ENCODE data around the gene C1QTNF9. TPM values are rescaled to one million over a fixed set of nuclear protein-coding genes. Genes with fewer than 3 reads are reported as not detected.
A peak's percentile ranks its signal among the peaks of the same experiment; 100 is the strongest.

C1QTNF9 gene
- total RNA-seq, 1 donor from 2014 or later, result not detected

DNA sequence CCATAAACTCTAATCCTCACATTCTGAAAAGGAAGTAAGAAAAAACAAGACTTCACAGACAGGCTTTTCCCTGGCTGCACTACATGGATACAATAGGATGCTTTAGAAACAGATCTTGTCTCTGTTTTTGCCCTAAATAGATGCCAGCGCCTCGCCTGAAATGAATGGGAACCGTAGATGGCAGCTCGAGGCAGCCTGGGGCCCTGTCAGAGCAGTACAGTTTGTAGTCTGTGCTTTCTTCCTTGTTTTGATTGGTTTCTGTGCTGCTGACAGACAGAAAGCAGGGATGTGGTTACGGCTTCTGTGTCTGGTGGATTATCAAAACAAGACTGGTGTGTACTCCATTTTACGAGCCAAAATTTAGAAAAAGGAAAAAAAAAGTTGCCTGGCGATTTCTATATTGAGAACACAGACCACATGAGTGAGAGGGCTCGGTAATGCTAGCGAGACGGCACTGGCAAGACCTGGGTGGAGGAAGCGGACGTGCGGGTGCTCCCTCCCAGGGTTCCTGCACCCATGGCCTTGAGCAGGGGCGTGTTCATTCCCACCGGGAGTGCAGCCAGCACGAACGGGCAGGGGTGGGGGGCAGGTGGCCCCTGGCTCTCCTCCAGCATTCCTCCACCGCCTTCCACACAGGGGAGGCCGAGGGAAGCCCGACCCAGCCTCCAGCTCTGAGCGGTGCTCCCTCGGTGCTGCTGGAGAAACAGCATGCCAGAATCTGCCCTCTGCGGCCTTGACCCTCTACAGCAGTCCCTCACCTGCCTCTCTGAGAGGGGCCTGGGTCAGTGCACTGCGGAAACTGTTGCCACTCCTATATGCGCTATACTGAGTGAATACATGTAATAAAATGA is 37.6 kb upstream of the C1QTNF9 start:
- H3K9me3 Mint-ChIP-seq (ENCODE audit: unreplicated experiment), result peaks cover 7% of the 10 kb centered on the region
- no peak for DNase-seq
- no peaks in the 10 kb centered on the region for H3K36me3 Mint-ChIP-seq (ENCODE audit: unreplicated experiment)
- H3K27me3 Mint-ChIP-seq (ENCODE audit: unreplicated experiment), result peaks cover 10% of the 10 kb centered on the region
- H3K27ac Mint-ChIP-seq (ENCODE audit: unreplicated experiment), result no peak overlapping the region
- peaks cover 30% of the 10 kb centered on the region for H3K4me1 Mint-ChIP-seq (ENCODE audit: low read depth, unreplicated experiment)
- TF ChIP-seq, protein P1, sequence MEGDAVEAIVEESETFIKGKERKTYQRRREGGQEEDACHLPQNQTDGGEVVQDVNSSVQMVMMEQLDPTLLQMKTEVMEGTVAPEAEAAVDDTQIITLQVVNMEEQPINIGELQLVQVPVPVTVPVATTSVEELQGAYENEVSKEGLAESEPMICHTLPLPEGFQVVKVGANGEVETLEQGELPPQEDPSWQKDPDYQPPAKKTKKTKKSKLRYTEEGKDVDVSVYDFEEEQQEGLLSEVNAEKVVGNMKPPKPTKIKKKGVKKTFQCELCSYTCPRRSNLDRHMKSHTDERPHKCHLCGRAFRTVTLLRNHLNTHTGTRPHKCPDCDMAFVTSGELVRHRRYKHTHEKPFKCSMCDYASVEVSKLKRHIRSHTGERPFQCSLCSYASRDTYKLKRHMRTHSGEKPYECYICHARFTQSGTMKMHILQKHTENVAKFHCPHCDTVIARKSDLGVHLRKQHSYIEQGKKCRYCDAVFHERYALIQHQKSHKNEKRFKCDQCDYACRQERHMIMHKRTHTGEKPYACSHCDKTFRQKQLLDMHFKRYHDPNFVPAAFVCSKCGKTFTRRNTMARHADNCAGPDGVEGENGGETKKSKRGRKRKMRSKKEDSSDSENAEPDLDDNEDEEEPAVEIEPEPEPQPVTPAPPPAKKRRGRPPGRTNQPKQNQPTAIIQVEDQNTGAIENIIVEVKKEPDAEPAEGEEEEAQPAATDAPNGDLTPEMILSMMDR (IDR thresholded peaks at IDR 0.05; ENCODE audit: partially characterized antibody, unreplicated experiment), result no peak
- H3K4me3 Mint-ChIP-seq (ENCODE audit: unreplicated experiment), result no peak overlapping the region

DNA sequence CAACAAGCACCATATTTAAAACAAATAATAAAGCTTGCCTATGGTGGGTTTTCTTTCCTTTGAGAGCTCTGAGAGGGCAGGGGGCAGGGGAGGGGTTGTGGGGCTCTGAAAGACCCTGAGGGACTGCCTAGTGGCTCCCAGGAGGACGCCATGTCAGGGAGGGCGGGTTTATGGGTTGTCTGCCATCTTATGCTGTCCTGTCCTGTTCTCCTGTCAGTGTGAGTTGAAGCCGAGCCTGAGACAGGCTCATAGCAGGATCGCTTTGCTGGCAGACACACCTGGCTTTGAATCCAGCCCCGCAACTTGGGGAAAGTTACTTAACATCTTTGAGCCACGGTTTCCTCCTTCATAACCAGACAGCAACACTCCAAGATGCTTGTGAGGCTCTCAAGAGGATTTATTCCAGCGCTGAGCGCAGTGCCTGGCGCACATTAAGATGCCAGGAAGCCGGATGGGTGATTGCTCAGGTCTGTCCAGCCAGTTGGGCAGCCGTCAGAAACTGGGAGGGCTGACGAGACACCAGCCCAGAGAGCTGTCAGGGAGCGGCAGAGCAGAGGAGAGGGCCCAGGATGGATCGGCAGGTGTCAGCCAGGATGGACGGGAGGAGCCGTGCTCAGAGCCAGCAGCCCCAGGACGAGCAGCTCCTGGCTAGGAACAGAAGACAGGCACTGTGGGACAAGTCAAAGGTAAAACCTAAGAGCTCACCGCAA is 36.8 kb upstream of the C1QTNF9 start:
- TF ChIP-seq, protein P1 (IDR thresholded peaks at IDR 0.05; ENCODE audit: partially characterized antibody, unreplicated experiment), result no peak
- H3K27ac Mint-ChIP-seq (ENCODE audit: unreplicated experiment), result no peak overlapping the region
- H3K4me3 Mint-ChIP-seq (ENCODE audit: unreplicated experiment), result no peak overlapping the region

GRCh38 chr13:24273926-24274325 is 35.5 kb upstream of the C1QTNF9 start:
- no peaks in the 10 kb centered on the region for H3K36me3 Mint-ChIP-seq (ENCODE audit: unreplicated experiment)
- peaks cover 12% of the 10 kb centered on the region for H3K27me3 Mint-ChIP-seq (ENCODE audit: unreplicated experiment)
- H3K9me3 Mint-ChIP-seq (ENCODE audit: unreplicated experiment), result peaks cover 7% of the 10 kb centered on the region
- H3K4me3 Mint-ChIP-seq (ENCODE audit: unreplicated experiment), result no peak overlapping the region
- no peak for DNase-seq
- H3K4me1 Mint-ChIP-seq (ENCODE audit: low read depth, unreplicated experiment), result peaks cover 30% of the 10 kb centered on the region
- TF ChIP-seq, protein P1 (IDR thresholded peaks at IDR 0.05; ENCODE audit: partially characterized antibody, unreplicated experiment), result no peak
- no peak overlapping the region for H3K27ac Mint-ChIP-seq (ENCODE audit: unreplicated experiment)

More for the DNA sequence above, 36.8 kb upstream of the C1QTNF9 start:
- Mint-ChIP-seq H3K27me3 (ENCODE audit: unreplicated experiment) (peaks cover 10% of the 10 kb centered on the region), H3K9me3 (ENCODE audit: unreplicated experiment) (peaks cover 7% of the 10 kb centered on the region), H3K36me3 (ENCODE audit: unreplicated experiment) (no peaks in the 10 kb centered on the region), H3K4me1 (ENCODE audit: low read depth, unreplicated experiment) (peaks cover 30% of the 10 kb centered on the region)
- no peak for DNase-seq

DNA sequence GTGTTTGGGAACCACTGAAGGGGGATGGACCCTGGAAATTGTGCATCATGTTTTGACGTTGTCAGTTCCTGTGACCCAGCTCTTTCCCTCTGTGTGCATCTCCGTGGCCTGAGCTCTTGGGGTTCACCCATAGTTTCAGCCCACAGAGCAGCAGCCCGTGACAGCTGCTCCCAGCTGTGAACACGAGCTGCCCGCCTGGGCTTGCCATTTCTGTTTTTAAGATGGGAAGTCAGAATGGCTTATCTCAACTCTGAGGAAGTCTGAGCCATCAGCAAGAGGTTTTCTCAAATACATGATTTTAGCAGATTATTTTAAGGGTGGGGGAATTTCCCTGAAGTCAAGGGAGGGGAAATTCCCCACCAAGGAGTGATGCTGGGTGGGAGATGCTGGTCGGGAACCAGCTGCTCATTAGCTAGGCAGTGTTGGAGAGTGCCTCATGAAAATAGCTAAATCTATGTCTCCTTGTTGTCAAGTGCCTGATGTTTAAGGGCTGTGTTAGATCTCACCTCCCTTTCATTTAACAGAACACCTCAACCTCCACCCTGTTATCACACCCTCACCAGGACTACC is 34.8 kb upstream of the C1QTNF9 start:
- TF ChIP-seq, protein P1 (IDR thresholded peaks at IDR 0.05; ENCODE audit: partially characterized antibody, unreplicated experiment), result no peak
- H3K36me3 Mint-ChIP-seq (ENCODE audit: unreplicated experiment), result no peaks in the 10 kb centered on the region
- H3K4me1 Mint-ChIP-seq (ENCODE audit: low read depth, unreplicated experiment), result peaks cover 30% of the 10 kb centered on the region
- peaks cover 7% of the 10 kb centered on the region for H3K9me3 Mint-ChIP-seq (ENCODE audit: unreplicated experiment)
- no peak for DNase-seq
- H3K4me3 Mint-ChIP-seq (ENCODE audit: unreplicated experiment), result no peak overlapping the region
- H3K27ac Mint-ChIP-seq (ENCODE audit: unreplicated experiment), result peak overlapping the region; percentile 18
- H3K27me3 Mint-ChIP-seq (ENCODE audit: unreplicated experiment), result peaks cover 16% of the 10 kb centered on the region
